Vein endothelial cell (primary cell): ENCODE measurements around the gene ZNF66. TPM values are rescaled to one million over a fixed set of nuclear protein-coding genes. Genes with fewer than 3 reads are reported as not detected.

Source experiments
- total RNA-seq: library from RNA; depleted of rRNA; stranded (reverse); fragments of >200 nt; gene quantifications from 2 replicates; pipeline ENCODE4 v1.2.3, GENCODE V29; 2012

The ZNF66 gene
- 4.6 and 8.1 TPM in 2 replicates for total RNA-seq

DNA sequence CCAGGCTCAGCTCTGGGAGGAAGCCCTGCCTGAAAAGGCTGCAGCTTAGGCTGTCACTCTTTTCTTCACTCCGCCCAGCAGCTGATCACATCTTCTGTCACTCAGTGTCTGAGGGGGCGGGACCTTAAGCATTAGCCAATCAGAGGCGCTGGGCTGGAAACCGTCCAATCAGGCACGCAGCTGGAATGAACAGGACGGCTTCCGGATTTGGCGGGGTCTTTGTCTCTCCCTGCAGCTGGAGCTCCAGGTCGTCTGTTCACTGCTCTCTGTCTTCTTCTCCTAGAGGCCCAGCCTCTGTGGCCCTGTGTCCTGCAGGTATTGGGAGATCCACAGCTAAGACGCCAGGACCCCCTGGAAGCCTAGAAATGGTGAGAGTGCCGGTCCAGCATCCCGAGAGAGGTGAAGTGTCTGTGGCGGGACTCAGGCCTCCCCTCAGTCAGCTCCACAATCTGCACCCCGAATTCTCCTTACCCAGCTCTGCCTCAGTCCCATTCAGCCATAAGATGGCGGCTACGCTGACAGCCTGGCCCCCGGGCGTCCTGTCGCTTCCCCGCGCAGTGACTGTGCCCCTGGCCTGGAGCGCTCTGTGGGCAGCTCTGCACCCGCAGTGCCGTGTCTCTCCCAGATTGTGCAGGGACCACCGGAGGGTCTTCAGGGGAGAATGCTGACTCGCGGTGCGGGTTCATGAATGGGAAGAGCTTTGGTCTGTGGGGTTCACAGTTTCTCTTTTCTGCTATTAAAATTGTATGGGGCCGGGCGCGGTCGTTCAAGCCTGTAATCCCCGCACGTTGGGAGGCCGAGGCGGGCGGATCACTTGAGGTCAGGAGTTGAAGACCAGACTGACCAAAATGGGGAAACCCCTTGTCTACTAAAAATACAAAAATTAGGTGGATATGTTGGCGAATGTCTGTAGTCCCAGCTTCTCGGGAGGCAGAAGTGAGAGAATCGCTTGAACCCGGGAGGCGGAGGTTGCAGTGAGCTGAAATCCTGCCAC is at the start of gene ZNF66:
TSS of gene ZNF66 (plus strand) at position 222 of the 994 bp plus-strand sequence. CDS start at position 366, 144 bp downstream.

Other genes starting within 250 kb of the ZNF66 start
- 9.8 and 14.0 TPM in 2 replicates for gene ZNF737, start 210.5 kb upstream of the ZNF66 start, total RNA-seq
- gene ZNF626, start 114.7 kb upstream of the ZNF66 start, total RNA-seq, result 15.0 and 18.5 TPM in 2 replicates
- gene ZNF85, start 146.9 kb downstream of the ZNF66 start, total RNA-seq, result 8.7 and 10.1 TPM in 2 replicates
- 7.8 and 11.6 TPM in 2 replicates for gene ZNF430, start 244.4 kb downstream of the ZNF66 start, total RNA-seq